A673 (cell line): ENCODE results near the gene PARN. TPM values are rescaled to one million over a fixed set of nuclear protein-coding genes. Genes with fewer than 3 reads are reported as not detected.

Source experiments
- BruUV-seq: library from RNA; stranded (reverse); fragments of 400-500 nt; replicated peaks from 2 replicates; lab custom pipeline; 2021; lab: Mats Ljungman, UMichigan
- CTCF ChIA-PET: fragments of 300-600 bp; sonication (Branson Sonifier 250); formaldehyde crosslinking; loops from one replicate; lab custom pipeline; 2022; ENCODE audit warnings: antibody characterized with exemption; lab: Charles Lee
- POLR2A ChIA-PET: fragments of 300-600 bp; sonication (Branson Sonifier 250); formaldehyde crosslinking; loops from one replicate; lab custom pipeline; 2022; ENCODE audit warnings: antibody characterized with exemption; ENCODE audit not compliant: low non-redundant PET; lab: Charles Lee
- DNase-seq: peaks from one replicate; pipeline ENCODE4 v3.0.0-alpha.2; 2015; ENCODE audit warnings: low spot score
- H3K27ac ChIP-seq: fragments of 200-600 bp; sonication (generic); 2 replicates; pipeline ENCODE4 v1.5.1; 2016; ENCODE audit warnings: mixed run types, low read depth, mild to moderate bottlenecking, mixed read lengths, antibody characterized with exemption, low read length; ENCODE audit not compliant: poor library complexity, severe bottlenecking
- H3K27me3 ChIP-seq: fragments of 200-600 bp; sonication (generic); replicated peaks from 2 replicates; pipeline ENCODE4 v1.6.1; 2017; ENCODE audit warnings: mixed run types, low read depth, mild to moderate bottlenecking, mixed read lengths, antibody characterized with exemption, low read length; ENCODE audit not compliant: insufficient read depth, poor library complexity
- H3K36me3 ChIP-seq: fragments of 200-600 bp; sonication (generic); 2 replicates; pipeline ENCODE4 v1.6.1; 2016; ENCODE audit warnings: mixed run types, mild to moderate bottlenecking, mixed read lengths, antibody characterized with exemption, low read length; ENCODE audit not compliant: insufficient read depth, poor library complexity, severe bottlenecking
- H3K4me1 ChIP-seq: fragments of 200-600 bp; sonication (generic); 2 replicates; pipeline ENCODE4 v1.6.1; 2017; ENCODE audit warnings: mixed run types, mild to moderate bottlenecking, mixed read lengths, antibody characterized with exemption, low read length; ENCODE audit not compliant: insufficient read depth, poor library complexity, severe bottlenecking
- H3K4me3 ChIP-seq: fragments of 200-600 bp; sonication (generic); 2 replicates; pipeline ENCODE4 v1.5.1; 2016; ENCODE audit warnings: low read depth, mixed run types, mild to moderate bottlenecking, mixed read lengths, low read length; ENCODE audit not compliant: poor library complexity, severe bottlenecking
- H3K9me3 ChIP-seq: fragments of 200-600 bp; sonication (generic); 2 replicates; pipeline ENCODE4 v1.6.1; 2016; ENCODE audit warnings: mixed run types, low read depth, mild to moderate bottlenecking, mixed read lengths, antibody characterized with exemption, low read length; ENCODE audit not compliant: poor library complexity, severe bottlenecking
- EZH2 ChIP-seq: fragments of 200-600 bp; sonication (generic); IDR thresholded peaks from 2 replicates; pipeline ENCODE4 v1.6.1; 2017; ENCODE audit warnings: borderline replicate concordance, low read depth, mild to moderate bottlenecking, mixed read lengths, antibody characterized with exemption, low read length; ENCODE audit not compliant: poor library complexity, severe bottlenecking
- intact Hi-C: fragments of 100-400 bp; cut with micrococcal nuclease; formaldehyde crosslinking; loops from one replicate; pipeline ENCODE4 v1.10.0; 2022; ENCODE audit not compliant: unreplicated experiment
- total RNA-seq: library from RNA; stranded (reverse); gene quantifications from 2 replicates; pipeline ENCODE4 v1.2.3, GENCODE V29; 2021
- TF ChIP-seq, protein P1 (sequence below): fragments of 300-800, 200-600 bp; sonication (generic); conservative IDR thresholded peaks from 2 replicates; pipeline ENCODE4 v1.5.1; 2017; ENCODE audit warnings: low read depth, mild to moderate bottlenecking, antibody characterized with exemption, low read length, moderate library complexity, mixed read lengths

Gene PARN
- total RNA-seq, 1 experiment from 2014 or later = 37.5 TPM

GRCh38 chr16:14629612-14629918 is 495 bp downstream of the PARN start:
- CTCF ChIA-PET = no interaction called here
- TF ChIP-seq EZH2 = no peak
- TF ChIP-seq, protein P1, sequence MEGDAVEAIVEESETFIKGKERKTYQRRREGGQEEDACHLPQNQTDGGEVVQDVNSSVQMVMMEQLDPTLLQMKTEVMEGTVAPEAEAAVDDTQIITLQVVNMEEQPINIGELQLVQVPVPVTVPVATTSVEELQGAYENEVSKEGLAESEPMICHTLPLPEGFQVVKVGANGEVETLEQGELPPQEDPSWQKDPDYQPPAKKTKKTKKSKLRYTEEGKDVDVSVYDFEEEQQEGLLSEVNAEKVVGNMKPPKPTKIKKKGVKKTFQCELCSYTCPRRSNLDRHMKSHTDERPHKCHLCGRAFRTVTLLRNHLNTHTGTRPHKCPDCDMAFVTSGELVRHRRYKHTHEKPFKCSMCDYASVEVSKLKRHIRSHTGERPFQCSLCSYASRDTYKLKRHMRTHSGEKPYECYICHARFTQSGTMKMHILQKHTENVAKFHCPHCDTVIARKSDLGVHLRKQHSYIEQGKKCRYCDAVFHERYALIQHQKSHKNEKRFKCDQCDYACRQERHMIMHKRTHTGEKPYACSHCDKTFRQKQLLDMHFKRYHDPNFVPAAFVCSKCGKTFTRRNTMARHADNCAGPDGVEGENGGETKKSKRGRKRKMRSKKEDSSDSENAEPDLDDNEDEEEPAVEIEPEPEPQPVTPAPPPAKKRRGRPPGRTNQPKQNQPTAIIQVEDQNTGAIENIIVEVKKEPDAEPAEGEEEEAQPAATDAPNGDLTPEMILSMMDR = no peak
- H3K4me3 ChIP-seq = peak overlapping the region; percentile 84
- no peaks in the 10 kb centered on the region for H3K9me3 ChIP-seq
- H3K27me3 ChIP-seq = no peaks in the 10 kb centered on the region
- peaks cover 32% of the 10 kb centered on the region for H3K36me3 ChIP-seq
- H3K4me1 ChIP-seq = peaks cover 25% of the 10 kb centered on the region
- H3K27ac ChIP-seq = peak overlapping the region; percentile 91
- intact Hi-C loops = no loop called here
- BruUV-seq = no TSS peak
- DNase-seq = no peak
- POLR2A ChIA-PET = no interaction called here

GRCh38 chr16:14628806-14629611 is 1.1 kb downstream of the PARN start:
- no peak for DNase-seq
- H3K27me3 ChIP-seq = no peaks in the 10 kb centered on the region
- ChIA-PET POLR2A (no interaction called here), CTCF (no interaction called here)
- BruUV-seq = TSS peak; percentile 28
- intact Hi-C loops = no loop called here
- no peaks in the 10 kb centered on the region for H3K9me3 ChIP-seq
- TF ChIP-seq, protein P1 = no peak
- no peak for TF ChIP-seq EZH2
- H3K4me3 ChIP-seq = peak overlapping the region; percentile 84
- H3K36me3 ChIP-seq = peaks cover 37% of the 10 kb centered on the region
- peaks cover 20% of the 10 kb centered on the region for H3K4me1 ChIP-seq
- H3K27ac ChIP-seq = peak overlapping the region; percentile 91

DNA sequence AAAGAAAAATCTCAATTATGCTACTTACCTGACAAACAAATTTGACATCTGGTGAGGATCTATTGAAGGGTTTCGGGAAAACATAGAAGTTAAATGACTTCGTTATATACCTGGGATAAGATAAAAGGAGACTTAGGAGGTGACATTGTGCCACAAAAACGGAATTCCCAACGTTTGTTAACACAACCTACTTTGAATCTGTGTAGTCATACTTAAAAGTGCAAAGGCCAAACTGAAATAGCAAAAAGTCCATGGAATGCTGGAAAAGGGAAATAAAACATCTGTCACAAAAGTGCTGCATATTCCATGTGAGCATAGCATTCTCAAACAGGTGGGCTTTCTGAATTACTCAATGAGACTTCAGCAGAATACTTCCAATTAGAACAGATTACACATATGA is 3.0 kb downstream of the PARN start:
- Histone ChIP-seq H3K27ac (no peak overlapping the region), H3K36me3 (peaks cover 45% of the 10 kb centered on the region), H3K4me1 (peaks cover 16% of the 10 kb centered on the region), H3K9me3 (no peaks in the 10 kb centered on the region), H3K4me3 (no peak overlapping the region), H3K27me3 (no peaks in the 10 kb centered on the region)
- no peak for DNase-seq
- ChIA-PET POLR2A (no interaction called here), CTCF (no interaction called here)
- intact Hi-C loops = no loop called here
- TF ChIP-seq EZH2 = no peak
- no TSS peak for BruUV-seq

DNA sequence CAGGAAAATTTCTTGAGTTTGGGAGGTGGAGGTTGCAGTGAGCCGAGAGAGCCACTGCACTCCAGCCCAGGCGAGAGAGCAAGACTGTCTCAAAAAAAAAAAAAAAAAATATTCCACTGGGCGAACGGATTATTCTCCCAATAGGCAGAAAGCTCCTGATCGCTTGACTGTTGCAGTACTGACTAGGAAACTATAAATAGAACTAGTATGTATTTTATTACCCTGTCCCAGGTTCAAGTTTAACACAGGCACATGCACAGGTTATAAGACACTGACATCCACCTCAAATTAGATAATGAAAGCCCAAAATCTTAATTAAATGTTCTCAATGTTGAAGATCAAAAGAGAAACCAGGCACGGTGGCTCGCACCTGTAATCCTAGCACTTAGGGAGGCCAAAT is 11.5 kb downstream of the PARN start:
- Histone ChIP-seq H3K36me3 (peaks cover 33% of the 10 kb centered on the region), H3K27ac (no peak overlapping the region), H3K4me3 (no peak overlapping the region), H3K9me3 (no peaks in the 10 kb centered on the region), H3K27me3 (no peaks in the 10 kb centered on the region), H3K4me1 (no peaks in the 10 kb centered on the region)
- TF ChIP-seq, protein P1 = no peak
- TF ChIP-seq EZH2 = no peak
- no TSS peak for BruUV-seq
- intact Hi-C loops = no loop called here
- no peak for DNase-seq
- POLR2A ChIA-PET = no interaction called here
- CTCF ChIA-PET = no interaction called here
